Common myeloid progenitor, CD34-positive (primary cell): ENCODE measurements around the gene SLC35F6.
A peak's percentile ranks its signal among the peaks of the same experiment; 100 is the strongest.
"Not testable (repeated sequence)": the region's sequence is repeated elsewhere in the genome, so short reads cannot be mapped to it uniquely, and the experiment has no call there.

Source experiments
- CTCF ChIA-PET: fragments of 350-600 bp; sonication (Branson Sonifier 250); formaldehyde crosslinking; loops from one replicate; lab custom pipeline; 2021; ENCODE audit warnings: antibody characterized with exemption; lab: Charles Lee
- POLR2A ChIA-PET: fragments of 350-600 bp; sonication (Branson Sonifier 250); formaldehyde crosslinking; loops from one replicate; lab custom pipeline; 2021; ENCODE audit warnings: antibody characterized with exemption; lab: Charles Lee
- DNase-seq, 3 donors: peaks; one replicate each; pipeline versions ENCODE4 v3.0.0 to v3.0.0-alpha.2; 2013
- H3K27ac ChIP-seq, 2 experiments: 1 replicate in 1 of 2; 2 replicates in 1 of 2; pipeline ENCODE4 v1.7.0; 2013; ENCODE audit warnings: inconsistent platforms in 2 of 2, low read length in 2 of 2, mild to moderate bottlenecking in 2 of 2, low read depth in 1 of 2, moderate library complexity in 1 of 2; ENCODE audit not compliant: severe bottlenecking in 2 of 2, insufficient read depth in 1 of 2, poor library complexity in 1 of 2
- H3K27me3 ChIP-seq, 5 experiments: replicated peaks in 2 of 5; 1 replicate in 3 of 5; 2 replicates in 2 of 5; pipeline versions ENCODE4 v1.6.1 to v1.7.0; 2013; ENCODE audit warnings: low read length in 4 of 5, mild to moderate bottlenecking in 2 of 5, moderate library complexity in 2 of 5, inconsistent platforms in 1 of 5; ENCODE audit not compliant: insufficient read depth in 5 of 5, control insufficient read depth in 4 of 5
- H3K36me3 ChIP-seq, 4 experiments: 1 replicate in 2 of 4; 2 replicates in 2 of 4; pipeline versions ENCODE4 v1.6.1 to v1.7.0; 2013; ENCODE audit warnings: low read length in 3 of 4, control low read depth in 1 of 4, mild to moderate bottlenecking in 1 of 4; ENCODE audit not compliant: control insufficient read depth in 4 of 4, insufficient read depth in 4 of 4
- H3K4me1 ChIP-seq, 4 experiments: 1 replicate in 3 of 4; 2 replicates in 1 of 4; pipeline versions ENCODE4 v1.6.1 to v1.7.1; 2013; ENCODE audit warnings: low read length in 3 of 4, mild to moderate bottlenecking in 3 of 4, control low read depth in 1 of 4, inconsistent platforms in 1 of 4, moderate library complexity in 1 of 4; ENCODE audit not compliant: control insufficient read depth in 4 of 4, insufficient read depth in 4 of 4; ENCODE audit errors: control extremely low read depth in 1 of 4
- H3K4me3 ChIP-seq, 7 experiments: 1 replicate in 4 of 7; 2 replicates in 3 of 7; pipeline versions ENCODE4 v1.5.1 to v1.7.0; 2013; ENCODE audit warnings: mild to moderate bottlenecking in 7 of 7, low read length in 6 of 7, moderate library complexity in 6 of 7, inconsistent platforms in 2 of 7, low read depth in 2 of 7, control low read depth in 1 of 7; ENCODE audit not compliant: insufficient read depth in 4 of 7, control insufficient read depth in 1 of 7; ENCODE audit errors: extremely low read depth in 1 of 7
- H3K9me3 ChIP-seq, 5 experiments: 1 replicate in 4 of 5; 2 replicates in 1 of 5; pipeline versions ENCODE4 v1.6.1 to v1.7.1; 2013; ENCODE audit warnings: low read length in 4 of 5, mild to moderate bottlenecking in 2 of 5, inconsistent platforms in 1 of 5, low read depth in 1 of 5, moderate library complexity in 1 of 5; ENCODE audit not compliant: control insufficient read depth in 4 of 5, insufficient read depth in 2 of 5; ENCODE audit errors: control extremely low read depth in 1 of 5
- WGBS: methylation state at CpG from one replicate; pipeline ENCODE4 v1.1.5; 2013; ENCODE audit not compliant: insufficient coverage; 5-methylcytosine and 5-hydroxymethylcytosine counted together

The SLC35F6 gene

GRCh38 chr2:26745609-26746327, 18.3 kb upstream of the SLC35F6 start:
- Histone ChIP-seq H3K36me3 (no peaks in the 10 kb centered on the region), H3K27me3 (peaks cover 0 to 8% (median 4%) of the 10 kb centered on the region in 5 experiments), H3K4me1 (peaks cover 0 to 22% (median 20%) of the 10 kb centered on the region in 4 experiments), H3K4me3 (no peak overlapping the region), H3K9me3 (no peaks in the 10 kb centered on the region), H3K27ac (no peak overlapping the region)
- CTCF ChIA-PET: interaction anchor here (0.6 to 6.2 kb wide), 25 partner anchors 8 to 397 kb away, joined by 3 to 82 read pairs (median 4); no protein-coding TSS in a partner anchor
- POLR2A ChIA-PET: no interaction called here
- WGBS: 43% methylated on average over 7 of the region's 9 CpGs
- DNase-seq: peak; percentile 83 to 91 (median 87)

GRCh38 chr2:26746934-26747333, 17.1 kb upstream of the SLC35F6 start:
- H3K4me3 ChIP-seq: no peak overlapping the region
- no peaks in the 10 kb centered on the region for H3K9me3 ChIP-seq
- H3K27ac ChIP-seq: no peak overlapping the region
- ChIA-PET POLR2A (no interaction called here), CTCF (interaction anchor here (0.7 to 6.2 kb wide), 7 partner anchors 7 to 168 kb away, joined by 3 to 82 read pairs (median 5); no protein-coding TSS in a partner anchor)
- H3K4me1 ChIP-seq: peaks cover 0 to 10% (median 8%) of the 10 kb centered on the region in 4 experiments
- 90% methylated on average over 2 of the region's 3 CpGs for WGBS
- peaks cover 0 to 8% (median 3%) of the 10 kb centered on the region in 5 experiments for H3K27me3 ChIP-seq
- DNase-seq: no peak
- no peaks in the 10 kb centered on the region for H3K36me3 ChIP-seq

GRCh38 chr2:26749787-26750420, 14.2 kb upstream of the SLC35F6 start:
- CTCF ChIA-PET: interaction anchor here (6.2 kb wide), 1 partner anchor 145 kb away, joined by 82 read pairs; no protein-coding TSS in a partner anchor
- H3K27ac ChIP-seq, H3K36me3 ChIP-seq, H3K27me3 ChIP-seq, H3K4me1 ChIP-seq, H3K4me3 ChIP-seq, H3K9me3 ChIP-seq, DNase-seq, POLR2A ChIA-PET: not testable (repeated sequence)
- 0% methylated on average over 1 of the region's 8 CpGs for WGBS

DNA sequence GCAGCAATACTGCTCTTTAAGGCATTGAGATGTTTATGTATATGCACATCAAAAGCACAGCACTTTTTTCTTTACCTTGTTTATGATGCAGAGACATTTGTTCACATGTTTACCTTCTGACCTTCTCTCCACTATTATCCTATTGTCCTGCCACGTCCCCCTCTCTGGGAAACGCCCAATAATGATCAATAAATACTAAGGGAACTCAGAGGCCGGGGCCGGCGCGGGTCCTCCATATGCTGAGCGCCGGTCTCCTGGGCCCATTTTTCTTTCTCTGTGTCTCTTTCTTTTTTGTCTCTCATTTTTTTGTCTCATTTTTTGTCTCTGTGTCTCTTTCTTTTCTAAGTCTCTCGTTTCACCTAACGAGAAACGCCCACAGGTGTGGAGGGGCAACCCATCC, 13.6 kb upstream of the SLC35F6 start:
- DNase-seq, POLR2A ChIA-PET, H3K4me3 ChIP-seq, H3K27ac ChIP-seq, CTCF ChIA-PET, H3K27me3 ChIP-seq, H3K36me3 ChIP-seq, H3K9me3 ChIP-seq: not testable (repeated sequence)
- 90% methylated on average over 9 of the region's 11 CpGs for WGBS
- peaks cover 0 to 13% (median 9%) of the 10 kb centered on the region in 4 experiments for H3K4me1 ChIP-seq

DNA sequence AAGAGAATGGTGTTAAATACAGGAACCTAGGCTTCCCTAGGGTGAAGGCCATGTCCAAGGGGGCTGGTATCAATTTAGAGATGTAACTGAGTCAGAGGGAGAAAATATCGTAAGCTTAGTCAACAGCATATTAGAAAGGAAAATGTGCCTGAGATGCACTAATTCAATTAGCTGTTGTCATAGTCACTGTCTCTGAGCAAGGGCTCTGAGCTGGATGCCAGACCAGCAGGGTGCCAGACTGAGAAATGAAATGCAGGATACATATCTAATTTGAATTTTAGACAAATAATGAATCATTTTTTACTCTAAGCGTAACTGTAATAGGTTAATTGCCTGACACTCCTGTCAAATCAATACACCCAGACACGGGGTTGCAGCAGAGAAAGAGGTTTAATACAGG, 11.4 kb upstream of the SLC35F6 start:
- ChIA-PET CTCF (interaction anchor here (0.6 to 1.8 kb wide), 3 partner anchors 21 to 897 kb away, joined by 3 to 6 read pairs (median 4); no protein-coding TSS in a partner anchor), POLR2A (no interaction called here)
- no peak overlapping the region for H3K27ac ChIP-seq
- no peaks in the 10 kb centered on the region for H3K9me3 ChIP-seq
- H3K4me1 ChIP-seq: peaks cover 0 to 13% (median 9%) of the 10 kb centered on the region in 4 experiments
- no peak for DNase-seq
- WGBS: 100% methylated on average over 1 of the region's 3 CpGs
- no peak overlapping the region for H3K4me3 ChIP-seq
- H3K36me3 ChIP-seq: no peaks in the 10 kb centered on the region
- H3K27me3 ChIP-seq: no peaks in the 10 kb centered on the region

DNA sequence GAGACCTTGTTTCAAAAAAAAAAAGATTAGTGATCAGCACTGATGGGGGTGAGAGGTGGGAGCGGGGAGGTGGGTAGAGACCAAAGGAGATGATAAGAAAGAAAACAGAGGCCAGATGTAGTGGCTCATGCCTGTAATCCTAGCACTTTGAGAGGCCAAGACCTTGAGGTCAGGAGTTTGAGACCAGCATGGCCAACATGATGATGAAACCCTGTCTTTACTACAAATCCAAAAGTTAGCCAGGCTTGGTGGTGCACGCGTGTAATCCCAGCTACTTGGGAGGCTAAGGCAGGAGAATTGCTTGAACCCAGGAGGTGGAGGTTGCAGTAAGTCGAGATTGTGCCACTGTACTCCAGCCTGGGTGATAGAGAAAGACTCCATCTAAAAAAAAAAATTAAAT, 9.5 kb upstream of the SLC35F6 start:
- POLR2A ChIA-PET: no interaction called here

More for the DNA sequence above, 9.5 kb upstream of the SLC35F6 start:
- WGBS: 83% methylated on average over 1 of the region's 4 CpGs
- no peaks in the 10 kb centered on the region for H3K36me3 ChIP-seq
- H3K9me3 ChIP-seq: no peaks in the 10 kb centered on the region
- no peaks in the 10 kb centered on the region for H3K27me3 ChIP-seq
- H3K4me1 ChIP-seq: peaks cover 0 to 13% (median 9%) of the 10 kb centered on the region in 4 experiments
- H3K4me3 ChIP-seq: no peak overlapping the region
- H3K27ac ChIP-seq: no peak overlapping the region
- DNase-seq: no peak
- CTCF ChIA-PET: interaction anchor here (1.1 to 1.3 kb wide), 3 partner anchors 8 to 10 kb away, joined by 3 read pairs; no protein-coding TSS in a partner anchor
